ENCODE measurements around the gene DCP1A. TPM values are rescaled to one million over a fixed set of nuclear protein-coding genes. Genes with fewer than 3 reads are reported as not detected.

DCP1A gene
- total and polyA plus RNA-seq, 2 of the 13 experiments (the other 11 are each of a cell fraction or from before 2014, with no cell fraction given): 14.2 to 41.2 TPM

DNA sequence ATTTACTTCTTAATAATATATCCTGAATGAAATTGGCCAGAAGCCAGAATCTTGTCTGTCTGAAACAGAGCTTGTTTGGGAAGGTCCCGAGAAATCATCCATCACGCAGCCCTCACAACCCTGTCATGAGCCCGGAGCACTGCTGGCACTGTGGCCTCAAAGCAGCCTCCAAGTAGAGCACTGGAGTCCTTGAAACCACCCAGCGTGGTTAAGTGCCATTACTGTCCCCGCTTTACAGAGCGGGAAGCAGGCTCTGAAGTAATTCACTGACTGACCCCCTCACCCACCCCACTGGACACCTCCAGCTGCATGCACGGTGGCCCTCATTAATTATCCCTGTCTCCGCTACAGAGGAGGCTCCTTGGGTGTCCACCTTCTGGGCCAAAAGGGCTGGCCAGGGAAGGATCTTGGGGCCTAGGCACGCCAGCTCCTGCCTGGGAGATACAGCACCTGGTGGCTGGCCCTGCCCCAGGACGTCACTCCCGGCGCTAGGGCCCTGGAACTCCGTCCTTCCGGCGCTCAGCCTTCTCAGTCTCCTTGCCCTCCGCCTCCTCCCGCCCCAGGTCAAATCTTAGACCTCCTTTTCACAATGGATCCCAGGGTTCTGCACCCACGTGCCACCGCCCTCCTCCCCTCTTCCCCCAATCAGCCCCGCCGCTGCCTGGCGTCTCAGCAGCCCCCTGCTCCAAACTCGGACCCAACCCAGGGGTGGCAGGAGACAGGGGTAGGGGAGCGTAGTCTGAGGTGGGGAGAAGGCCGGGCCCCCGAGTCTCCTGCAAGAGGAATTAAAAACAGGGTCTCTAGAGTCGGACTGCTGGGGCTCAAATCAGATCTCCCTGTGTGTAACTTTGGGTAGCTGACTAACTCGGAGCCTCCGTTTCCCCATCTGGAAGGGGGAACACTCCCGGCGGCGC, 92.6 kb downstream of the DCP1A start (continued):
- TF ChIP-seq ZNF766 (CRISPR knock-in tag; IDR thresholded peaks at IDR 0.05; ENCODE audit: borderline replicate concordance) (0 out of 2 replicates have a peak, but pooled peaks have one; percentile 41), HMG20A (CRISPR knock-in tag; IDR thresholded peaks at IDR 0.05; ENCODE audit: borderline replicate concordance) (0 out of 2 replicates have a peak, but pooled peaks have one; percentile 9), SIN3A (IDR thresholded peaks at IDR 0.05; ENCODE audit: borderline replicate concordance, low read depth, low read length) (peak; percentile 15; the same call in 1 of the 2 replicates), ZNF263 (CRISPR knock-in tag; IDR thresholded peaks at IDR 0.05) (peak; percentile 47; the same call in 1 of the 2 replicates), MAZ (IDR thresholded peaks at IDR 0.05; ENCODE audit: borderline replicate concordance, low read depth, low read length) (no peak), MAZ (CRISPR knock-in tag; IDR thresholded peaks at IDR 0.05; ENCODE audit: low read depth) (peak; percentile 54; the same call in 1 of the 2 replicates), NFRKB (IDR thresholded peaks at IDR 0.05) (no peak), NR2F6 (IDR thresholded peaks at IDR 0.05) (no peak), NR2F6 (CRISPR knock-in tag; IDR thresholded peaks at IDR 0.05) (peak; percentile 32; the same call in 1 of the 2 replicates), ZBTB7B (CRISPR knock-in tag; IDR thresholded peaks at IDR 0.05) (0 out of 2 replicates have a peak, but pooled peaks have one; percentile 30), RELA (CRISPR knock-in tag; IDR thresholded peaks at IDR 0.05) (no peak), DMAP1 (CRISPR knock-in tag; IDR thresholded peaks at IDR 0.05) (peak; percentile 38; the same call in 1 of the 2 replicates), SOX13 (IDR thresholded peaks at IDR 0.05) (no peak), SOX13 (CRISPR knock-in tag; conservative IDR thresholded peaks at IDR 0.05 in 1 of 2, IDR thresholded peaks at IDR 0.05 in 1 of 2) (no peak), ZC3H13 (CRISPR knock-in tag; IDR thresholded peaks at IDR 0.05) (peak; percentile 39; the same call in 1 of the 2 replicates), ZNF770 (CRISPR knock-in tag; IDR thresholded peaks at IDR 0.05) (no peak), PRPF4 (IDR thresholded peaks at IDR 0.05; ENCODE audit: low read depth, low read length, poor library complexity, severe bottlenecking) (no peak), ZSCAN12 (CRISPR knock-in tag; IDR thresholded peaks at IDR 0.05) (peak; percentile 32; the same call in 1 of the 2 replicates), ZNF512 (CRISPR knock-in tag; IDR thresholded peaks at IDR 0.05) (no peak), ZNF572 (CRISPR knock-in tag; IDR thresholded peaks at IDR 0.05) (0 out of 2 replicates have a peak, but pooled peaks have one; percentile 17)
- TF ChIP-seq, protein P1, sequence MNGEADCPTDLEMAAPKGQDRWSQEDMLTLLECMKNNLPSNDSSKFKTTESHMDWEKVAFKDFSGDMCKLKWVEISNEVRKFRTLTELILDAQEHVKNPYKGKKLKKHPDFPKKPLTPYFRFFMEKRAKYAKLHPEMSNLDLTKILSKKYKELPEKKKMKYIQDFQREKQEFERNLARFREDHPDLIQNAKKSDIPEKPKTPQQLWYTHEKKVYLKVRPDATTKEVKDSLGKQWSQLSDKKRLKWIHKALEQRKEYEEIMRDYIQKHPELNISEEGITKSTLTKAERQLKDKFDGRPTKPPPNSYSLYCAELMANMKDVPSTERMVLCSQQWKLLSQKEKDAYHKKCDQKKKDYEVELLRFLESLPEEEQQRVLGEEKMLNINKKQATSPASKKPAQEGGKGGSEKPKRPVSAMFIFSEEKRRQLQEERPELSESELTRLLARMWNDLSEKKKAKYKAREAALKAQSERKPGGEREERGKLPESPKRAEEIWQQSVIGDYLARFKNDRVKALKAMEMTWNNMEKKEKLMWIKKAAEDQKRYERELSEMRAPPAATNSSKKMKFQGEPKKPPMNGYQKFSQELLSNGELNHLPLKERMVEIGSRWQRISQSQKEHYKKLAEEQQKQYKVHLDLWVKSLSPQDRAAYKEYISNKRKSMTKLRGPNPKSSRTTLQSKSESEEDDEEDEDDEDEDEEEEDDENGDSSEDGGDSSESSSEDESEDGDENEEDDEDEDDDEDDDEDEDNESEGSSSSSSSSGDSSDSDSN (CRISPR knock-in tag; IDR thresholded peaks at IDR 0.05): peak; percentile 62
- TF ChIP-seq, protein P2, sequence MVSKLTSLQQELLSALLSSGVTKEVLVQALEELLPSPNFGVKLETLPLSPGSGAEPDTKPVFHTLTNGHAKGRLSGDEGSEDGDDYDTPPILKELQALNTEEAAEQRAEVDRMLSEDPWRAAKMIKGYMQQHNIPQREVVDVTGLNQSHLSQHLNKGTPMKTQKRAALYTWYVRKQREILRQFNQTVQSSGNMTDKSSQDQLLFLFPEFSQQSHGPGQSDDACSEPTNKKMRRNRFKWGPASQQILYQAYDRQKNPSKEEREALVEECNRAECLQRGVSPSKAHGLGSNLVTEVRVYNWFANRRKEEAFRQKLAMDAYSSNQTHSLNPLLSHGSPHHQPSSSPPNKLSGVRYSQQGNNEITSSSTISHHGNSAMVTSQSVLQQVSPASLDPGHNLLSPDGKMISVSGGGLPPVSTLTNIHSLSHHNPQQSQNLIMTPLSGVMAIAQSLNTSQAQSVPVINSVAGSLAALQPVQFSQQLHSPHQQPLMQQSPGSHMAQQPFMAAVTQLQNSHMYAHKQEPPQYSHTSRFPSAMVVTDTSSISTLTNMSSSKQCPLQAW (CRISPR knock-in tag; IDR thresholded peaks at IDR 0.05): no peak
